Breast epithelium (tissue), 3 donors: ENCODE results near the gene MLLT6.

Experiments
- POLR2AphosphoS5 ChIP-seq, 3 donors: sonication (generic); formaldehyde crosslinking; IDR thresholded peaks; one replicate each; pipeline ENCODE4 v1.6.1; 2017; ENCODE audit warnings: antibody characterized with exemption in 3 of 3
- TF ChIP-seq, protein P1 (sequence below), 3 donors: fragments of 450-650 bp; IDR thresholded peaks; one replicate each; pipeline ENCODE4 v1.5.1; 2016 to 2017; ENCODE audit warnings: antibody characterized with exemption in 3 of 3, mild to moderate bottlenecking in 3 of 3, moderate library complexity in 3 of 3

DNA sequence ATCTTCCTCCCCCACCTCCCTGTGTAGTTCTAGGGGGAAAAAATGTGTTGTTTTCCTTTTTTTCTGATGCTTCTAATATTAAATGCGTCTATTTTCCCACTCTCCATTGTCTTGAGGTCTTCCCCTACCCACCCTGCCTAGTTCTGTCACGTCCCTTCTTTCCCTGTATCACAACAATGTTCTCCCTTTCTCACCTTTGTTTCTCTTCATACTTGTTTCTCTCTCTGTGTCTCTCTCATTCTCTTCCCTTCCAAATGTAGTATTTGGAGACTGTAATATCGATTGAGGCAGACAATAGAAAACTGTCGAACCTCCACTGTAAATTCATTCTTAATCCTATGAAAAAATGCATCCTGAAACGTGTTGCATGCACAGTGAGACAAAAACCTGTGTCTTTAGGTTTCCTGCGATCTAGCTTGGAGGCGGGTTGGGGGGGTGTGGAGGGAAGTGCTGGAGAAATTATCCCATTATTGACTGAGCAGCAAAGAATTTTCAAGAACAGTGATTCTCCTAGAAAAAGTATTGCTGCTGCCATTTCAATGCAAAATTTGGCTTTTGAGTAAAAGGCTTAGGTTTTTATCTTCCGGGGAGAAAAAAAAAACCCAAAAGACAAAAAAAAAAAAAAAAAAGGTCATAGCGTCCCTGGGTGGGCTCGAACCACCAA is 46.2 kb downstream of the MLLT6 start:
- TF ChIP-seq, protein P1, sequence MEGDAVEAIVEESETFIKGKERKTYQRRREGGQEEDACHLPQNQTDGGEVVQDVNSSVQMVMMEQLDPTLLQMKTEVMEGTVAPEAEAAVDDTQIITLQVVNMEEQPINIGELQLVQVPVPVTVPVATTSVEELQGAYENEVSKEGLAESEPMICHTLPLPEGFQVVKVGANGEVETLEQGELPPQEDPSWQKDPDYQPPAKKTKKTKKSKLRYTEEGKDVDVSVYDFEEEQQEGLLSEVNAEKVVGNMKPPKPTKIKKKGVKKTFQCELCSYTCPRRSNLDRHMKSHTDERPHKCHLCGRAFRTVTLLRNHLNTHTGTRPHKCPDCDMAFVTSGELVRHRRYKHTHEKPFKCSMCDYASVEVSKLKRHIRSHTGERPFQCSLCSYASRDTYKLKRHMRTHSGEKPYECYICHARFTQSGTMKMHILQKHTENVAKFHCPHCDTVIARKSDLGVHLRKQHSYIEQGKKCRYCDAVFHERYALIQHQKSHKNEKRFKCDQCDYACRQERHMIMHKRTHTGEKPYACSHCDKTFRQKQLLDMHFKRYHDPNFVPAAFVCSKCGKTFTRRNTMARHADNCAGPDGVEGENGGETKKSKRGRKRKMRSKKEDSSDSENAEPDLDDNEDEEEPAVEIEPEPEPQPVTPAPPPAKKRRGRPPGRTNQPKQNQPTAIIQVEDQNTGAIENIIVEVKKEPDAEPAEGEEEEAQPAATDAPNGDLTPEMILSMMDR (IDR thresholded peaks at IDR 0.05): no peak
- no peak for TF ChIP-seq POLR2AphosphoS5 (IDR thresholded peaks at IDR 0.05)
